HG02973 (cell line): ENCODE data around the gene MELTF.

Experiments used
- ATAC-seq: cut with Tn5 transposase; IDR thresholded peaks from one replicate; pipeline ENCODE4 v1.9.1; 2021; ENCODE audit warnings: moderate library complexity; ENCODE audit not compliant: unreplicated experiment

The MELTF gene

DNA sequence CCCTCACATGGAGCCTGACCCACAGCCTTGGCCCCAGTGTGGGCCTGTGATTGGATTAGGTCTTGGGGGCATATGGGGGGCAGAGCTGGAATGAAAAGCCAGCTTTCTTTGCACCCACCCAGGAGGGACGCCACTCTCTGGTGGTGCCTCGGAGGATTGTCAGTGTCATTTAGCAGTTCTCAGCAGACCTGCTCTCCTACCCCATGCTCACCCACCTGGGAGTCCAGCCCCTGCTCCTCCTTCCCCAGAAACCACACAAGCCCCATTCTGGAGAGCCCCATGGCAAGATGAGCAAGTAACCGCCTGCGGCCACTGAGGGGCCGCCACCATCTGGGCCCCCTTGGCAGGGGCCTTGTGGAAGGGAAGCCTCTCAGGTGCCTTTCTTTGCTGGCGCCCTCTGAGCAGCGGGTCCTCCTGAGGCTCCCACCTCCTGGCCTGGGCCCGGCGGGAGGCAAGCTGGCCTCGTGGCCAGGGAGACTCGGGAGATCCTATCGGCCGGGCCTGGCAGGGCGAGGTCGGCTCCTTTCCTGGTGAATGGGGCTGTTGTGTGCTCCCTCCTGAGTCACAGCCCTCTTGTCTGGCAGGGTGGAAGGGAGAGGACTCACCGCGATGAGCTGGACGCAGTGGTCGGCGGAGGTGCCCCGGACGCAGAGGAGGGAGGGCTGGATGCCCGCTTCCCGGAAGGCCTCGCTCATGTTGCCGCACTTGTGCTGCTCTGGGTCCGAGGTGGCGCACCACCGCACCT is 2.3 kb downstream of the MELTF start:
- ATAC-seq, result no peak

DNA sequence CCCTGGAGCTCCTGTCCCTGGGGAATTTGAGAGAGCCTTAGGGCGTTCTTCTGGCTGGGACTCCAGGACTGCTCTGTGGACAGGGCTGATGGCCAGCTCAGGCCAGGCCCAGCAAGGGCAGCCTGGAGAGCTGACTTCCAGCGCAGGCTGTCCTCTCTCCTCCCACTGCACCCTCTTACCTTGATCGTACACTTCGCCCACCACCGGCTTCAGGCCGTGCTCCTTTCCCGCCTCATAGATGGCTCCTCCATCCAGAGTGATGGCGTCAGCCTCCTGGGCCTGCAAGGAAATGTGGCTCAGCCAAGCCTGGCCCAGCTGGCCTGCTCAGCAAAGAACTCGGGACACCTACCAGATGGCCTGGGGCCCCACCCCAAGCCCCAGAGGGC is 3.1 kb downstream of the MELTF start:
- no peak for ATAC-seq

DNA sequence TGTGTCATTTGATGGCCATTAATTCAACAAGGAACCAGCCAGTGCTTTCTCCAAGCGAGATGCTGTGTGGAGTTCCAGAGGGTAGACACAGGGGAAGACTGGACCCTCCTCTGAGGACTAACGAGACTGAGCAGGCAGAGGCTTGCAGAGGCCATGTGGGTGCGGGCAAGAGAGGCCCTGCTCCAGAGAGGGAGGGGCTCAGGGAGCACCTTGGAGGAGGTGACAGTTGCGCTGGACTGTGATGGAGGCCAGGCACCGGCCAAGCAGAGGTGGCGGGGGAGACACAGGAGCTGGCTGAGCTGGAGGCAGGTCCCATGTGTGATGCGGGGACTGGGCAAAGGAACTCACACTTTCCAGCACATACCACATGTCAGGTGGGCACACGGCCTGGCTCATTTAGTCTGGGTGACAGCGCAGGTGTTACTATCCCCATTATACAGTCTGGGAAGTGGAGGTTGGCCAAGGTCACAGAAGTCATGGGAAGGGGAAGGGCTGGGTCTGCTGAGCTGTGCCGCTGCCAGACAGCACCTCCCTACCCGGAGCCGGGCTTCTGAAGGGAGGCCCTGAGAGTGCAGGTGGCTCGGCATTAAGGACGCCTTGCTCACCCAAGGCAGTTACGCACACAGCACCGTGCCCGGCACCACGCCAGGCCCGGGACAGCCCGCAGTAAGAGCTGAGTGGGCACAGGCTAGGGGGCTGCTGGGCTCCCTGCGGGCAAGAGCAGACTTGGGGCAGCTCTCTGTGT is 3.7 kb downstream of the MELTF start:
- ATAC-seq, result no peak

DNA sequence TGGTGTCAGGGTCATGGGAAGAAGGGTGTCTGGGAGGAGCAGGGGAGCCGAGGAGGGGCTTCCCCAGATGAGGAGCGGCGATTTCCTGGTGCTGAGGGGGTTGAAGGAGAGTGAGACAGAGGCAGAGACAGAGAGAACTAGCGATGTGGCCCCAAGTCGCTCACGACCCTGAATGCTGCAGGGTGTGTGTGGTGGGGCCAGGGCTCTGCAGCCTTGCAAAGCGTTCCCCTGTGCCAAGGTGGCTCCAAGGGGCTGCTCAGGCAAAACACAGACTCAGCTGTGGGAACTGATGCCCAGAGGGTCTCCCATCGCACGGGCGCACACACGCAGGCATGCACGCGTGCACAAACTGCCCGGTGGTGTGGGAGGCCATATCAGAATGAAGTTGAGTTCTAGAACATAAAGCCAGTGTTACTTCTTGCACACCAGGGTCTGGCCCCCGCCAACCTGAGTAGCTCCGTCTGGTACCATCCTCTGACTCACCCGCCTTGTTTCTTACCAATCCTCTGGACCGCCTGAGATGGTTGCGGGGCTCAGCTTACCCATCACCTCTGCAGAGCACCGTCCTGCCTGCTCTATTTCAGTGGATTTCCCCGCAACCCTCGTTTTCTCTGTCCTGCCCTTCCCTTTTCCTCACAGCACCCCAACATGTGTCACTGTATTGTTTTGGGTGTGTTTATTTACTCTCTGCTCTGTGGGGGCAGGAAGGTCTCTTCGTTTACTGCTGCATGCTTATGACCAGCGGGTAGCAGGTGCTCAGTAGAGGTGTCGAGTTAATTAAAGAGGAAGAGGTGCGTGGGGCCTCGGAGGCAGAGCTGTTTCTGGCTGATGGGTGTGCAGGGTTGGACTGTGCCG is 4.5 kb downstream of the MELTF start:
- ATAC-seq, result no peak

DNA sequence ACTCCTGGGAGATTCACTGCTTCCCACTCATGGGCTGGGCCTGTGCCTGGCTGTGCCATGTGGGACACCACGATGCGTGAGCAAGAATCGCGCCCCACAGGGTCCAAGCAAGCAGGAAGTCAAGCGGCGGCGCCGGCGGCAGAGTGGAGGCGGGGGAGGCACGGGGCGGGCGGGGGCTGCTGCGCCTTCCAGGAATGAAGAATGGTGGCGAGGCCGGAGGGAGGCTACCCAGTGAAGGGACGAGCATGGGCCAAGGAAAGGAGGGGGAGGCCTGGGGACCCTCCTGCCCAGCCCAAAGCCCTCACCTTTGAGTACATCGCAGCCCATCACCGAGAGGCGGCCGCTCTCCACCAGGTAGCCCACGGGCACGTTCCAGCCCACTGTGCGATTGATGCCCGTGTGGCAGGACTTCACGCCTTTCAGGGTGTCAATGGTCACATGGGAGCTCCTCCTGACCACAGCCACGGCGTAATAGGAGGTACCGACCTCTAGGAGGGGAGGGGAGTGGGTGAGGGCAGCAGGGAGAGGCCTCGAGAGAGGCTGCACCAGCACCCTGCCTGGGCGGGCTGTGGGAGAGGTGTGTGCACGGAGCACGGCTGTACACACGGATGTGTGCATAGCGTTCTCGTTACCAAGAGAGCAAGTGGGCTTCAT is 5.5 kb downstream of the MELTF start:
- ATAC-seq, result no peak

DNA sequence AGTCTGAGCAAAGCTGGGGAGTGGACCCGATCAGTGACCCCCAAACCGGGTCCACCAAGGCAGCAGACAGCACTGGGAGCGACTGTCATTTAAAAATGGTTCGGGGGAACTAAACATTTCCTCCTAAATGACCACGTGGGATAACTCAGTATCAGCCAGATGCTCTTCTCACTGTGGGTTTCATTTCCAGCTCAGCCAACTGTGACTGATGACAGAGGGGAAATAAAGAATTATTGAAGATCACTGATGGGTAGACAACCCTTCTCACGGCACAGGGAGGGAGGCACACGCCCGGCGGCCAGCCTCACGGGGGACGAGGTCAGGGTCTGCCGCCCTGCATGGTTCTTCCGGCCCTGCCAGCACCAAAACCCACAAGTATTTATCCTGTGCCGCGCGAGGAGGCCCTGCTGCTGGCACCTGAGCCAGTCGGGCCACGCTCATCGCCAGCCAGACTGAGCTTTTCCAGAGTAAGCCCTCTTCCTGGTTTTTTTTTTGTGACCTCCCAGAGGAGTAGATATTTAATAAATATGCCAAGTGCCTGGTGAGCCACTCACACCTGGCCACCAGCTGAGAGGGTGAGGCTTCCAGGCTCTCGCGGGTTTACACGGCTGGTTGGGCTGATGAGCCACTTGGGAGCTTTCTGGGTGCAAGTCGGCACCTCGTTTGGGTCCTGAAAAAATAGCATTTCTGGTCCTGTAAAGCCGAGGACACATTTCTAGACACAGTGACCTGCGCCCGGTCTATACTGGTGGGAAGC is 6.2 kb downstream of the MELTF start:
- ATAC-seq, result no peak

DNA sequence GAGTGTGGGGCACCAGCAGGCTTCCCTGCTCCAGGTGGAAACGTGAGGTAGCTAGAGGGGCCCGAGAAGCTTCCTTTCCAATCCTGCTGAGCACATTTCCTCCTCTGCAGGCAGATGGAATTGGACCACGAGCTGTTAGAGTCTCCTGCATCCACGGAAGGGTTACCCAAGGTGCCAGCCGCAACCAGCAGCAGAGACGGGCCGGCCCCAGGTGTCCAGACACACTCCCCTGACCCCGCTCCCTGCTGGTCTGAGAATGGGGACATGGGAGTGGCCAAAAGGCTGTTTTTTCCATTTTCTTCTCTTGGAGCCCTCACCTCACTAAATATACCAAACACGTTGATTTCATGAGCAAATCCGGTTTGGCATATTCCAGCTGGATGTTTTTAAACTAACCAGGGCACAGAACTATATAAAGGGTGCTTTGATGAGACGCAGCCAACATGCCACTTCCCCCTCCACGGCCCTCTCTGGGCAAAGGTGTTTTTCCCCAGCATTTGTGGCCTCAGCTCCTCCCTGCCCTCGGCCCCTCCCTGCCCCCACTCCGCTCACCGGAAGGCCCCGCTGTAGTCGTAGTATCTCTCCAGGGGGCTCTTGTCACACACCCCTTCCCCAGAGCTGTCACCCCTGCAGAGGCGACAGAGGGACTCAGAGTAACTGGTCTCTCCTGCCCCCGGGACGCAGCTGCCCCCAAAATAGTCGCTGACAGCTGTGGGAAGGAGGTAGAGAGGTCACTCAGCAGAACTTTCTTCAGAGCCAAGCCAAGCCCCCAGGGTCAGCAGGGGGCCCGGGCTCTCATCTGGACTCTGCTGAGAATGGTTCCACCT is 7.0 kb downstream of the MELTF start:
- no peak for ATAC-seq

DNA sequence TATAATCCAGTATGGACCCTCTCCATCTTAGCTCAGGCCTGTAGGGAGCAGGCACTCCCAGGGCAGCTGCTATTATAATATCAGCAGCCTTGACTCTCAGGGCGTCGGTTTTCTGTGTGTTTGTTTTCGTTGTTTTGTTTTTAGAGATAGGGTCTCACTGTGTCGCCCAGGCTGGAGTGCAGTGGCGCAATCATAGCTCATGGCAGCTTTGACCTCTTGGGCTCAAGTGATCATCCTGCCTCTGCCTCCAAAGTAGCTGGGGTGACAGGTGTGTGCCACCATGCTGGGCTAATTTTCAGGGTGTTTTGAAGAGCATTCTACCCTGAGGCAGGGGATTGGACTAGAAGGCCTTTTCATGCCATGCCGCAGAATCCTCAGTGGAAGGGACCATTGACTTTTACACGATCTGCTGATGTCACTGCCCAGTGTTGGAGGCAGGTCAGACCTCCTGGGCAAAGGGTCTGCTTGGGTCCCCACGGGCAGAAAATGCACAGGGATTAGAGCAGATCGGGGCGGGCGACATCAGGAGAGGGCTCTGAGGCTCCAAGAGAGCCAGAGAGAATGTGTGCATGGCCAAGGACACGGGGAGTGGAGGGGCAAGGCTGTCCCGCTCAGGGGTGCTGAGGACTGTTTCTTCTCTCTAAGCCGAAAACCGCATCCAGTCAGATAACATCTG is 7.8 kb downstream of the MELTF start:
- no peak for ATAC-seq

DNA sequence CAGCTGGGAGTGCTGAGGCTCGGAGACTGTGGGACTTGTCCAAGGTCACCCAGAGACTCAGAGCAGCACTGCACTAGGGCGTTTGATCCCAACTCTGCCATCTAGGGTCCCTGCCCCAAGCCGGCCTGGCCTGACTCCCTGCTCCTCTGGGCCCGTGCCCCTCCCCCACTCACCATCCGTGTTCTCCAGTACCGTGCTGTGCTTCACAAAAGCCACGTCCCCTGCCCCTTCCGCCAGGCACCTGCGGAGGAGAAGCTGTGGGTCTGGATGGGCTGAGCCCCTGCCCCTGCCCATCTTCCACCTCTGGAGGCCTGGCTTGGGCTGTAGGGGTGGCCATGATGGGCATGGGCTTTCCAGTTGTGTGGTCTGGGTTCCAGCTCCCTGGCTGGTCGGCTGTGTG is 8.4 kb downstream of the MELTF start:
- ATAC-seq, result no peak

DNA sequence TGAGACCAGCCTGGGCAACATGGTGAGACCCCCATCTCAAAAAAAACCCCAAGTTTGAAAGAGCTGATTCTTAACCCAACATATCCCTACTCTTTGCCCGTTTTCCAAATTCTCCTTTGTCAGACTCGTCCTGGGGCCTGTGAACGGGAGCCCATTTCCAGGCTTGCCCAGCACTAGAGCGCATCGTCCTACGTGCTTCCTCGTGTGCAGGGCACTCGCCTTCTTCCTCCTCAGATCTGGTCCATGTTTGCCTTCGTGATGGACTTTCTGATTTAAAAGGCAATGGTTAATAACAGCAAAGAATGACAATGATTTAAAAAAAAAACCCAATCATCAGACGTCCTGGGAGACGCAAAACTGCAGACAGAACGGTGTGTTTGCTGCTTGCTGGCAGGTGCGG is 10.1 kb downstream of the MELTF start:
- no peak for ATAC-seq

DNA sequence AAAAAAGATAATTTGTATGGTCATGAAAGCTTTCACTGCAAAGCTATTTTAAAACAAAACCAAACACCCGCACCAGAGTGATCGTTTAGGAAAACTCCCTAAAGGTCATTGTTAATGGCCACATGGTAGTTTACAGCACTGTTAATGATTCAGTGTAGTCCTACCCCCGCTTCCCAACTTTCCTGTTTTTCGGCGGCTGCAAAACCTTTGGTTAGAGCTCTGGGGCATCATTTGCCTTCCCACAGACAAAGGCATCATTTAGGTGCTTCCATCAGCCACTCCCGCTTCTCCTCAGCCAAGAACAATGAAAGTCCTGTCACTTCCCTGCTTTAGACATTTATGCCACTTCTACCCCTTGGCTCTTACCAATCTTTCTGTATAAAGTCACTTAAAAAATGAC is 10.6 kb downstream of the MELTF start:
- ATAC-seq, result no peak

DNA sequence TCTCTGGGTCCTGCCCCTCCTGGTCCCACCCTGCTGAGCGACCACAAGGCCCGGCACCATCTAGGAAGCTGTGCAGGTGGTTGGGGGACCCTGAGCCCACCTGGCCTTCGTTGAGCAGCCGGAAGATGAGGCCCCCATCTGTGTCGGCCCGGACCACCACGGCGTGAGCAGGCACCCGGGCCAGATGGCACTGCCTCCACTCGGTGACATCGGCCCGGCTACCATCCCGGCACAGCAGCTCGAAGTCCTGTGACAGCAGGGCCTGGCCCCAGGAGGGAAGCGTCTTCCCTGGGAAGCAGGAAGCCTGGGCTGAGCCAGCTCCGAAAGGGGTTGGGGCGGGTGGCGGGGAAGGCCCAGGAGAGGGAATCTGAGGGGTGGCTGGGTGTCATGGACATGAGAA is 12.6 kb downstream of the MELTF start:
- ATAC-seq, result no peak

DNA sequence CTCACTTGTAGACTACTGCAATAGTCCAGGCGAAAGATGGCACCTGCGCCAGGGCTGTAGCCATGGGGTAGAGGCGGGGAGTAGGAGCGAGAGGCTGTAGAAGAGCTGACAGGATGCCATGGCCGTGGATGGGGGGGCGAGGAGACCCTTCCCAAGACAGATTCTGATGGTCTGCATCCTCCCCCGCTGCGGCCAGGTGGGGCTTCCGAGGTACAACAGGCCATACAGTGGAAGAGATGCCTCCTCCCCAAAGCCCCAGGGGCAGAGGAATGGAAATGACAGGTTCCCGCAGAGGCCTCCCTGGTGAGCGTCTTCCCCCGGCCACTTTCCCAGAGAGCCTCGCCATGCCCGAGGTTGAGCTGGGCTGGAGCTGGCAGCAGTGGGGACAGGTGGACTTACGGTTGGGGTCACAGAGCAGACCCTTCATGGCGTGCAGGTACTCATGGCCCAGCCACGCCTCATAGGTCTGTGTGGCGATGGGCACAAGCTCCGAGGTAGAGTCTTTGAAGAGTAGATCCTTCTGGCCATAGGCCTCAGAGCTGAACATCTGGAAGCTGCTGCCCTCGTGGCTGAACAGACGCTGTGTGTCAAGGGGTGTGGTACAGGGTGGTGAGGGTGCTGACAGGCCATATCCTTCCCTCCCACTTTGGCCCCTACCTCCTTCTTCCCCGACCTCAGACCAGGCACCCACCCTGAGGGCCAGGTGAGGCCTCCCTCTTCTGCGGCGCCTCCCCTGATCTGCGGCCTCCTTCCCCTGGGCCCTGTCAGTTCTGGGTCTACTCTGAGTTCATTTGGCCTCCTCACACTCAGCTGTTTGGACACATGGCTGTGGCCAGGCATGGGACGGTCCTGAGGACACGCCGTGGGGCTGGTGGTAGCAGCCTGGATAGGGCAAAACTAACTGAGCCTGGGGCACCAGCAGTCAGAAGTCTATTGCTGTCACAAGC is 13.6 kb downstream of the MELTF start:
- ATAC-seq, result no peak

DNA sequence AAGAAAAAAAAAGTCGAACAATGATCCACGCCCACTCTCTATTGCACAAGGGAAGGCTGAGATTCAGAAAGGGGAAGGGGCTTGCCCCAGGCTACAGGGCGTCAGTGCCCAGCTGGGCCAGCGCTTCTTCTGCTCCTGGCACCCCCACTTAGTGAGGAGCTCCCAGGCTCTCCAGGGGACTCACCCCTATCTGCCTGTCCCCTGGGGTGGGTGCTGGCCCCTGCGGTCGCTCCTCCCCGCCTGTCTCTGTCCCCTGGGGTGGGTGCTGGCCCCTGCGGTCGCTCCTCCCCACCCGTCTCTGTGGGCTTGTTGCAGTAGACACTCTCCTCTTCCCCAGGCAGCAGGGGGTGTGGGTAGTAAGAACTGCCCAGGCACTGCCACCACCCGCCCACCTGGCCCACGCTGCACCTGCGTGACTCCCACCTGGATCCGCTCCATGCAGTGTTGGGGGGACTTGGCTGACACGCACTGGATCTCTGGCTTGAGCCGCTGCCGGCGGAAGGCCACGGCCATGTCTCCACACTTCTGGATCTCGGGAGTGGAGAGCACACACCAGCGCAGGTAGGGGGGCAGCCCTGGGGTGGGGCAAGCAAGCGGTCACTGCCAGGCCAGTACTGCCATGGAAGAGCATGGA is 14.6 kb downstream of the MELTF start:
- no peak for ATAC-seq

DNA sequence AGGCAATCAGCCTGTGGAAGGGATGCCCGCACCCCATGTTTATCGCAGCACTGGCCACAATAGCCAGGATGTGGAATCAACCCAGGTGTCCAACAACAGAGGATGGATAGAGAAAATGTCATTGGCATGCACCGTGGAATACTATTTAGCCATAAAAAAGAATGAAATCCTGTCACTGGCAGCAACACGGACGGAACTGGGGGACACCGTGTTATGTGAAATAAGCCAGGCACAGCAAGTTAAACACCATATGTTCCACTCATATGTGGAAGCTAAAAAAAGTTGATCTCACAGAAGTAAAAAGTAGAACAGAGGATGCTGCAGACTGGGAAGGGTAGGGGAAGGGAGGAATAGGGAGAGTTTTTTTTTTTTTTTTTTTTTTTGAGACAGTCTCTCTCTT is 15.6 kb downstream of the MELTF start:
- no peak for ATAC-seq

DNA sequence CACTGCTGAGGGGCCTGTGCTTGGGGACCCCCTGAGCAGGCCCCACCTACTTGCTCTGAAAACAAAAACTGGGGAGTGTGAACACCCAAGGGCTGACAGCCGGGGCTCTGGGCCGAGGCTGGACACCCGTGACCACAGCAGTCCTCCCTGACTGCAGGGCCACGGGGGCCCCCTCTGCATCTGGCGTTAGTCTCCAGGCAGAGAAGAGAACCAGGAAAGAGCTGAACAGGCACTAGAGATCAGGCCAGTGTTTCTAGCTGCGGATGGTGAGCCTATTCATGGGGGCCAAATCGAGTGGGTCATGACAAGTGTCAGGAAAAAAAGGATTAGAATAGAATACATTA is 17.1 kb downstream of the MELTF start:
- ATAC-seq, result no peak

DNA sequence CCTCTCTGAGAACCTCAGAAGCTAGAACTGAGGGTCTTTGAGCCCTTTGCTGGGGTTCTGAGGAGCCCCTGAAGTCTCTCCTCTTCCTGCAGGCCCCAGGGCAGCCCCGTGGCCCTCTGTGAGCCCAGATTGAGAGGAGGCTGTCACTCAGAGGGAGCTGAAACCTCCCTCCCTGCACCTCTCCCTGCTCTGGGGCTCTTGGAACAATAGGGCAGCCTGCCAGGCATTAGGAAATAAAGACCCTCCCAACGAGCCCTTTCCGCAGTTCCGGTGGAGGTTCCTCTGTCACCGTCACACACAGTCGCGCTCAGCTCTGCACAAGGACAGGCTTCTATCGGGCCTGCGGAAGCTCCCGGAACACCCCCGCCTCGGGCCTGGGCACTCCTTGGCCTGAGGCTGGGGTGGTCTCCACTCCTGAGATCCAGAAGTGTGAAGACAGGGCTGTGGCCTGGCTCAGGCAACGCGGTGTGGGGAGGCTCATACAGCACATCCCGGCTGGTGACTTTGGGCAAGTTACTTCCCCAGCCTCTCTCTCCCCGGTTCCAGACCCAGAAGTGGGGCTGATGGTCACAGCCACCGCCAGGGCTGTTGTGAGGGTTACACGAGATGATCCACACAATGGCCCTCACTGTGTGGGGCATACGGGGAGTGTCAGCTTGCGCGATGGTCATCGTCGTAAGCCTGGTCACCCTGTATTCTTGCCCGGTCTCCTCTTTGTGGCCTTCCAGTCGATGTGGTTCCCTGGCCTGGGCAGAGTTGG is 17.7 kb downstream of the MELTF start:
- ATAC-seq, result no peak
